HG02840 (cell line): ENCODE data around the gene KCNMA1.
"Not testable (repeated sequence)": the region's sequence is repeated elsewhere in the genome, so short reads cannot be mapped to it uniquely, and the experiment has no call there.

Experiments
- ATAC-seq: cut with Tn5 transposase; IDR thresholded peaks from one replicate; pipeline ENCODE4 v1.9.1; 2021; ENCODE audit warnings: mild to moderate bottlenecking, moderate library complexity, moderate number of reproducible peaks; ENCODE audit not compliant: unreplicated experiment, low FRiP score

KCNMA1 gene

DNA sequence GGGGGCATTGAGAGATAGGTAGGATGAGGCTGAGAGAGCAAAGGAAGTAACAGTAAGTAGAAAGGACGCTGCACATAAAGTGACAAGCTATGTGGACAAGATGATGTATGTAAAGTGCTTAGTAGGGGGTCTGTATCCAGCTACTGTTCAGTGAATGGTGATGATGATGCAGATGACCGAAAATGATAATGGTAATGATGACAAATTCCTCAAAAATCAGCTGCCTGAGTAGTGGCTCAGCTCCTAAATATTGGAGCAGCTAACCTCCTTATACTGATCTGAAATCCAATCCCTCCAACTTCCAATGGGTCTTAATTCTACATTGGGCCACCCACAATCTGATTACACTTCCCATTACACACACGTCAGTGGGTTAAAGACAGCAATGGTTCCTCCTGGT is 27.1 kb upstream of the KCNMA1 start:
- ATAC-seq: no peak

- ATAC-seq: no peak
Observed at GRCh38 chr10:77664008-77664407, 26.4 kb upstream of the KCNMA1 start.

- ATAC-seq: no peak
Observed at GRCh38 chr10:77661674-77662073, 24.1 kb upstream of the KCNMA1 start.

DNA sequence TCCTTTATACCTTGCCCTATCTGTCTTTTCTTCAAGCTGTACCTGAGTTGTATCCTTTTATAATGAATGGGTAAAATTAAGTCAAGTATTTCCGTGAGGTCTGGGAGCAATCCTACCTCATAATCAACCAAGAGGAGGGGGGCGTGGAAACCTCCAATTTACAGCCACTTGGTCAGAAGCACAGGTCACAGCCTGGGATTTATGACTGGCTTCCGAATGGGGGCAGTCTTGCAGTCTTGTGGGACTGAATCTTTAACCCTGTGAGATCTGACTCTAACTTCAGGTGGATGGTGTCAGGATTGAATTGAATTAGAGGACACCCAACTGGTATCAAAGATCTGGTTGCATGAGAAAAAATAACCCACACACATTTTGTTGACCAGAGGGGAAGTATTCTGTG is 23.5 kb upstream of the KCNMA1 start:
- no peak for ATAC-seq

- not testable (repeated sequence) for ATAC-seq
Observed at GRCh38 chr10:77659046-77659670, 21.6 kb upstream of the KCNMA1 start.

DNA sequence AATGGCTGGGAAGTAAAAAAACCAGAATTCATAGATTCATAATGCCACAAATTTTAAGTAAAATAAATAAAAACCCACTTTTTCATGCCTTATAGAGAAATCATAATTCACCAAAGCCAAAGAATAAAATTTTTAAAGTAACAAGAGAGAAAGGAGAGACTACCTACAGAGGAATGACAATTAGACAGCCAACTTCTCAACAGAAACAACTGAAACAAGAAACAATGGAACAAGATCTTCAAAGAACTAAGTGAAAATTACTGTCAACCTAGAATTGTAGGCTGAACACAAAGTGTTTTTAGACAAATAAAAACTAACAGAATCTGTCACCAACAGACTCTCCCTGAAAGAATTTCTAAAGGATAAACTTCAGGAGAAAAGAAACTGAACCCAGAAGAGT is 15.6 kb upstream of the KCNMA1 start:
- no peak for ATAC-seq

DNA sequence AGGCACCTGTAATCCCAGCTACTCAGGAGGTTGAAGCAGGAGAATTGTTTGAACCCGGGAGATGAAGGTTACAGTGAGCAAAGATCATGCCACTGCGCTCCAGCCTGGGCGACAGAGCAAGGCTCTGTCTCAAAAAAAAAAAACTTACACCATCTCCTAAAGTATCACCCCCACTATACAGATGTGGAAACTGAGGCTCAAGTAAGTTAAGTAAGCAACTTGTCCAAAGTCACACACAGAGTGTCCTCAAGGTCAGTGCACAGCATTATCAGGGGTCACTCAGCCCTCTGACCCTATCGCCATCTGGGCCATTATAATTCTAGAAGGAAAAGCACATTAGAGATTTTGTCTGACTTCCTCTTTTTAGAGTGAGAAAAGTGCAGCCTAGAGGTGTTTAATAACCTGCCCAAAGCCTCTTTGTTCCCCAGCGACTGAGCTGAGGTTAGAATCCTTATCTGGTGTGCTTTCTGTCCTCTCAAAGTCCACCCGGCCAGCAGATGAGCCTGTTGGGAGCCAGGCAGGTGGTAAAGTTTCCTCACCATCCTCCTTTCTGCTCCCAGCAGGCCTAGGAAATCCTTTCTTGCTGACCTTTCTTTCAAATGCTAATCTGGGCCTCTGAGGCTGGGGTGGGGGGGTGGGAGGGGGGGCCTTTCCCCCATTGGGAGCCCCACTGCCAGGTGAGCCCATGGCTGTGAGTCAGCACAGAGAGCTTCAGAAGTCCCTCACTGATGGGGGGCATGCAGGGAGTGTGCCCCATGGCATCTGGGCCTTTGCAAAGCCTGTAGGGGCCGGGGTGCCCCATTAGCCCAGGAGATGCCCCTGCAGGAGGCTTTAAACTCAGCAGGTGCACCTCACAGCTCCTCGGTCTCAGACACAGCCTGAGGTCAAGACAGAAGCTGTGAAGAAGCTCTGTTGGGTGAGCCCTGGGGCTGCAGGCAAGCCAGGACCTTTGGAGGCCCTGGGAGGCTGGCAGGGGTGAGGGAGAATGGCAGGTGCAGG is 12.0 kb upstream of the KCNMA1 start:
- no peak for ATAC-seq

- ATAC-seq: no peak
Observed at GRCh38 chr10:77648472-77648871, 10.9 kb upstream of the KCNMA1 start.

GRCh38 chr10:77647543-77648293 is 10.1 kb upstream of the KCNMA1 start:
- ATAC-seq: no peak

- ATAC-seq: no peak
Observed at GRCh38 chr10:77644557-77645243, 7.1 kb upstream of the KCNMA1 start.

GRCh38 chr10:77643795-77644468 is 6.3 kb upstream of the KCNMA1 start:
- ATAC-seq: no peak

DNA sequence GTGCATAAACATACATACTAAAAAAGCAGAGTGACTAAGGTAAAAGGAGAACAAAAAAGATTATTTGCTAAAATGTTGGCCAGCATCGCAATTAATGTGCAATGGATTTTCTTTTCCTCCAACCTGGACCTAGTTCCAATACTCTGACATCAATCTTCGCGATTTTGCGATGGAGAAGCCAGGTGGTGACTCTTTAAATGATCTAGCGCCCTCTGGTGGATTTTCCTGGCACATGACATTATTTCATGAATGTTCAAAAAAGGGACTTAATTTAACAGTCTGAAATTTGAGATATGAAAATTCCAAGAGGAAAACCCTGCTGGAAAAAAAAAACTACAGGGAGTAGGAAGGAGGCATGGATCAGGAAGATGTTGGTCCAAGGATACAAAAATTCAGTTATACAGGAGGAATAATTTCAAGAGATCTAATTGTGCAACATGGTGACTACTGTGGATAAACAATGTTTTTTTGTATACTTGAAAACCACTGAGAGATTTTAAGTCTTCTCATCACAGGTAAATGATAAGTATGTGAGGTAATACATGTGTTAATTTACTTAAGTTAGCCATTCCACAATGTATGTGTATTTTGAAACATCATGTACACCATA is 4.3 kb upstream of the KCNMA1 start:
- no peak for ATAC-seq

GRCh38 chr10:77641344-77641743 is 3.7 kb upstream of the KCNMA1 start:
- ATAC-seq: no peak

GRCh38 chr10:77640167-77640566 is 2.6 kb upstream of the KCNMA1 start:
- ATAC-seq: no peak

GRCh38 chr10:77639756-77640155 is 2.1 kb upstream of the KCNMA1 start:
- ATAC-seq: no peak

DNA sequence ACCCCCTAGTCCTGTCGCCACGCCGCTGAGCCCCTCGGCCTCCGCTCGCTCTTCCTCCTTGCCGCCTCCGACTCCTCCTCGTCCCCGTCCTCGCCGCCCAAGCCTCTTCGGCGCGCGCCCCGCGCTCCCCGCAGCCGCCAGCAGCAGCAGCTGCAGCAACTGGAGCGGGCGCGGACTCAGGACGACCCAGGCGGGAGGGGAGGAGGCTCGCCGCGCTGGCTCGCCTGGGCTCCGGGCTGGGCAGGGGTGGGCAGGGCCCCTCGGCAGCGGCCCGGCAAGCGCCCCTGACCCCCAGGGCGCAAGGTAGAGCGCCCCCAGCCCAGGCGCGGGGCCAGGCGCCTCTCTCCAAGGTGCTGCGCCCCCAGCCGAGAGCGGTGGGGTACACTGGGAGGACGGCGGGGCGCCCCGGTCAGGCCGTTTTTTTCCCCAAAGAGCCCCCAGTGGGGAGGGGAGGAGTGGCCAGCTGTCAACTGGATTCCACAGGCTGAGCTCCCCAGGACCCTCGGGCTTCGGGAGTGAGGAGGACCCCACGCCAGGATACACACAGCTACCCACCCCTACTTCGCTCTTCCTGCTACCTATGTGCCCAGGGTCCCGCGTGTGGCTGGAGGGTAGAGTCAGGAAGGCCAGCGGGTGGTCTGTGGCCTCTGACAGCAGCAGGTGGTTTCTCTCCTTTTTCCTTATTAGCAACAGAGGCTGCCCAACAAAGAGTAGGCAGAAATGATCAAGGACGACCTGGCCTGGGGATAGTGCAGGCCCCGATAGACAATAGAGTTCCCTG is 903 bp upstream of the KCNMA1 start:
- ATAC-seq: no peak

DNA sequence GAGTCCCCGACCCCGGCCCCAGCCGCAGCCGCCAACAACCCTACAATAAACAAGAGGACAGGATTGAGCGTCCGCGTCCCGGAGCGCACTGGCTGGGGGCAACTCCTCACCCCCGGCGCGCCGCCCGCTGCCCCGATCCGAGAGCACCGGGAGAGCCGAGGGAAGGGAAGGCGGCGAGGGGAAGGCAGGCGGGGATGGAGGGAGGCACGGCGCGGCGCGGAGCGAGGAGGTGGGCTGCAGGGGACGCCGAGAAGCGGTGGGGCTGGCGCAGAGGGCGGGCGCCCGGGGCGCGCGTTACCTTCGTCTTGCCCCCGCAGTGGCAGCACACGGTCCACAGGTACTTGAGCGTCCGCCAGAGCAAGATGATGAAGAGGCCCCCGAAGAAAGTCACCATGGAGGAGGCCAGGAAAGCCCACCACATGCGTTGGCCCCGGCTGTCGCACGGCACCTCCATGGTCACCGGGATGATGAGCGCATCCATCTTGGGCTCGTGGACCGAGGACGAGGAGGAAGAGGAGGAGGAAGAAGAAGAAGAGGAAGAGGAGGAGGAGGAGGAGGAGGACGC is 559 bp downstream of the KCNMA1 start:
- no peak for ATAC-seq

GRCh38 chr10:77636282-77636966 is 1.2 kb downstream of the KCNMA1 start:
- no peak for ATAC-seq
